ENCODE results near the gene GLB1L2.

The GLB1L2 gene

DNA sequence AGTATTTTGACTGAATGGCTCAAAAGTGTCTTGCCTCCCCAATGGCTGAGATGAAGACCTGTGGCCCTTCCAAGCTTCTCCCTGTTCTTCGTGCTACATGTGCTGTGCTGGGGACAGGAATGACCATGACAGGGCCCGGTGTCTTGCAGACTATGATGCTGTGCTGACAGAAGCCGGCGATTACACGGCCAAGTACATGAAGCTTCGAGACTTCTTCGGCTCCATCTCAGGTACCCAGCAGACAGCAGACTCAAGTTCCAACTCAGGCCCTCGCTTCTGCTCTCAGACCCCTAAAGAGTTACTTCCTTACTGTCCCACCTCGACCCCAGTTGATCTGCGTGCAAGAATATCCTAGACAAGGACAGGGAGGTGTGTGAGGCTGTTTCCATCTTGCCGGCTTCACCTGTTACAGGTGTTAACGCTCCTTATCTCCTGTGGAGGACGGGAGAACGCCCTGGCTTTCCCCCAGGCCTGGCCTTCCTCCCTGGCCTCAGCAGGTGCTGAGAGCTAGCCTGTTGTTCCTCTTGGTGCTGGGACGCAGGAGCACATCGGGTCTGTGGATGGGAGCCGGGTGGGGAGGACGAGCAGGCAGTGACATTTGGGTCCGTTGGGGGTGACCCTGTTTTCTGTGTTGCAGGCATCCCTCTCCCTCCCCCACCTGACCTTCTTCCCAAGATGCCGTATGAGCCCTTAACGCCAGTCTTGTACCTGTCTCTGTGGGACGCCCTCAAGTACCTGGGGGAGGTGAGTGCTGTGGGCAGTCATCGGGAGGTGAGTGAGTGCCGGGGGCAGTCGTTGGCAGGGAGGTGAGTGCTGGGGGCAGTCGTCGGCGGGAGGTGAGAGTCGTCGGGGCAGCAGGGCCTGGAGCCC is 38.1 kb downstream of the GLB1L2 start:
- DNase-seq, result no peak

DNA sequence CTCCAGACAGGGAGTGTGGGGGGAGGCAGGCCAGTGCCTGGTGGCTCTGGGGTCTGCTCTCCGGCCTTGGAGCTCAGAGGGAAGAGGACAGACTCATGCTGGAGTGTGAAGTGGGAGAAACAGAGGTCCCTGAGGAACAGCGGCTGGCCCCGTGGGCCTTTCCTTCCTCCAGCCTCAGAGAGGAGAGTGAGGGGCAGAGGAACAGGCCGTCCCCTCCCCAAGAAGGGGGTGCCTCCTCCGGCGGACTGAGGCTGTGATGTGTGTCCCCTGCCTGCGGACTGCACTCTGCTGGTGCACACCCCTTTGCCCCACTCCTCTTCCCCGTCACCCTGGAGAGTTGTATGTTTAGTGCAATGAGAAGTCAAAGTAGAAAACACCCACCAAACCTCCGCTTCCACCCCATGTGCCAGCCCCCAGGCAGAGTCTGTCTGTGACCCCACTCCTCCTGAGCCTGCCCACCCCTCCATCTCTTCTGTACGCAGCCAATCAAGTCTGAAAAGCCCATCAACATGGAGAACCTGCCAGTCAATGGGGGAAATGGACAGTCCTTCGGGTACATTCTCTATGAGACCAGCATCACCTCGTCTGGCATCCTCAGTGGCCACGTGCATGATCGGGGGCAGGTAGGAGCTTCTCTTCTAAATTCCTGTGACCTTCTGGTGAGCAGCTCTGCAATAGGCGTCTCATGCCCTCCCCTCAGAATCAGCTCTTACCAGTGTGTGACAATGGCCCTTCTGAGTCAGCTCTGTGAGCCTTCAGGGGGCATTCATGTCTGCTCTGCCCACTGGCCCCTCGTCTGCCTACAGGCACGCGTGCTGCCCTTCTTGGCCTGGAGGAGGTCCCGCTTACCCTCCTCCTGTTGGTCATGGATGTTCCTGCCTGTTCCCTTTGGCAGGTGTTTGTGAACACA is 39.0 kb downstream of the GLB1L2 start:
- no peak for DNase-seq

GRCh38 chr11:134371436-134372185 is 39.8 kb downstream of the GLB1L2 start:
- DNase-seq, result no peak

GRCh38 chr11:134372536-134372935 is 40.7 kb downstream of the GLB1L2 start:
- DNase-seq, result no peak

GRCh38 chr11:134372961-134373360 is 41.2 kb downstream of the GLB1L2 start:
- no peak for DNase-seq

DNA sequence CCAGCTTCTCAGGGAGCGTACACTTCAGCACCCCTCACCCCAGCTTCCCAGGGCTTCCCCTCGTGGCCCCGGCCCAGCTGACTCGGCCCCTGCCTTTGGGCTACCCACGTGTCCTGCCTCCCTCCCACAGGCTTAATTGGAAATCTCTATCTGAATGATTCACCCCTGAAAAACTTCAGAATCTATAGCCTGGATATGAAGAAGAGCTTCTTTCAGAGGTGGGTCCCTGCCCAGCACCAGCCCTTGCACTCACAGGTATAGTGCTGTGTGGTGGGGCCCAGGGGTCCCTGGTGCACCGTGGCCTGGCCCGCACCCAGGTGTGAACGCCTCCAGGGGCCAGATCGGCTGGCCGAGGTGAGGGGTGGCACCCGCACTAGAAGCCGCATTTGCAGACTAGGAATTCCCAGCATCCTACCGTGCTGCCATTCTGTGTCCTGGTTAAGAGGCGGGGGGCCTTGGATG is 41.8 kb downstream of the GLB1L2 start:
- DNase-seq, result no peak

- no peak for DNase-seq
Observed at GRCh38 chr11:134374171-134374570, 42.4 kb downstream of the GLB1L2 start.

DNA sequence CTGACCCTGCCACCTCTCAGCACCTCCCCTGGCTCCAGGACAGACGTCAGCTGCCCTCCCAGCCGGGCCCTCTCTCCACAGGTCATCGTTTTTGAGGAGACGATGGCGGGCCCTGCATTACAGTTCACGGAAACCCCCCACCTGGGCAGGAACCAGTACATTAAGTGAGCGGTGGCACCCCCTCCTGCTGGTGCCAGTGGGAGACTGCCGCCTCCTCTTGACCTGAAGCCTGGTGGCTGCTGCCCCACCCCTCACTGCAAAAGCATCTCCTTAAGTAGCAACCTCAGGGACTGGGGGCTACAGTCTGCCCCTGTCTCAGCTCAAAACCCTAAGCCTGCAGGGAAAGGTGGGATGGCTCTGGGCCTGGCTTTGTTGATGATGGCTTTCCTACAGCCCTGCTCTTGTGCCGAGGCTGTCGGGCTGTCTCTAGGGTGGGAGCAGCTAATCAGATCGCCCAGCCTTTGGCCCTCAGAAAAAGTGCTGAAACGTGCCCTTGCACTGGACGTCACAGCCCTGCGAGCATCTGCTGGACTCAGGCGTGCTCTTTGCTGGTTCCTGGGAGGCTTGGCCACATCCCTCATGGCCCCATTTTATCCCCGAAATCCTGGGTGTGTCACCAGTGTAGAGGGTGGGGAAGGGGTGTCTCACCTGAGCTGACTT is 43.2 kb downstream of the GLB1L2 start:
- DNase-seq, result no peak

- no peak for DNase-seq
Observed at GRCh38 chr11:134376150-134376921, 44.5 kb downstream of the GLB1L2 start.

GRCh38 chr11:134377876-134378275 is 46.1 kb downstream of the GLB1L2 start:
- no peak for DNase-seq

DNA sequence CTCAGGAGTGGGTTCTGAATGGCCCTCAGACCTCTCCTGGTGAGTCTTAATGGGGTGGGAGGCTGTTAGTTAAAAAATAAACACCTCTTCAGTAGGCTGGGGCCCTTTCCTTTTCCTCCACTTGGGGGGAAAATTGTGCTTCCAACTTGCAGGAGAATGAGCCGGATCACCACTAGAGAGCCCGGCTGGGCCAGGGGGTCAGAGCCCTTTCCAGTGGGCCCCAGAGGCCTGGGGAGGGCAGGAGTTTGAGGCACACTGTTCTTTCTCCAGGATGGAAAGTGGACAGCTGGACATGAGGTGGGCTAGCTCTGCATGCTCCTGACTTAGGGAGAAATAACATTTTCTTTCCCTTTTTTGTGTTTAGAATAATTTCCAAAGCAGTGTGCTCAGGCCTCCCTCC is 47.5 kb downstream of the GLB1L2 start:
- DNase-seq, result no peak

GRCh38 chr11:134380229-134380628 is 48.4 kb downstream of the GLB1L2 start:
- DNase-seq, result no peak

DNA sequence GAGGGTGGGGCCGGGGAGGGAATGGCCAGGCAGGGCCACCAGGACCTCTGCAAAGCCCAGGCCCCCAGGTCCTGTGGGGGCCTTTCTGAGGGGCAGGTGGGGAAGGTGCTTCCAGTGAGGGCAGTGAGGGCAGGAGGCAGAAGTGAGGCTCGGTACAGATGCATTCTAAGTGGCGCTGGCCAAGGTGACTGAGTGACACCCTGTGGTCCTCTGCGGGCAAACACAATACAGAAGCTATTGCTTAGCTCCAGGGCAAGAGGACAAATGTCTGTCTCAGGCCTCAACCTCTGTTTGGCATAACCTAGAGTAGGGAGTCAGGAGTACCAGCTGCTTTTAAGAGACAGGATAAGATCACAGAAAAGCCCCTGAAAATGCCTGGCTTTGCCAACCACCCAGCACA is 49.0 kb downstream of the GLB1L2 start:
- DNase-seq, result no peak

DNA sequence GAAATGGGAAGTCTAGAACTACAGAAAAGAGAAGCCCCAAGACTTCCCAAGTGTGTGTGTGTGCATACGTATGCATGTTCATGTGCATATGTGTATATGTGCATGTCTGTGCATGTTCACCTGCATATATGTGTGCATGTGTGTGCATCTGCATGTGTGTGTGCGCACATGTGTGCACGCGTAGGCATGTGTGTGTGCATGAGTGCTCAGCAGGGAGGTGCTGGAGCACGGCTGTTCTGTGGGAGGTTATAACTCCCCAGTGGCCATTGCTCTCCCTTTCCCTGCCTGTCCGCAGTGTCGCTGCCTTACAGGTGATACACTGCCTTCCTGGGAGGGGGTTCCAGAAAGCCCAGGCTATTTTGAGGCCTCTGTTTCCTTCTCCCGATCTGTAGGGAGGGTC is 50.5 kb downstream of the GLB1L2 start:
- no peak for DNase-seq

DNA sequence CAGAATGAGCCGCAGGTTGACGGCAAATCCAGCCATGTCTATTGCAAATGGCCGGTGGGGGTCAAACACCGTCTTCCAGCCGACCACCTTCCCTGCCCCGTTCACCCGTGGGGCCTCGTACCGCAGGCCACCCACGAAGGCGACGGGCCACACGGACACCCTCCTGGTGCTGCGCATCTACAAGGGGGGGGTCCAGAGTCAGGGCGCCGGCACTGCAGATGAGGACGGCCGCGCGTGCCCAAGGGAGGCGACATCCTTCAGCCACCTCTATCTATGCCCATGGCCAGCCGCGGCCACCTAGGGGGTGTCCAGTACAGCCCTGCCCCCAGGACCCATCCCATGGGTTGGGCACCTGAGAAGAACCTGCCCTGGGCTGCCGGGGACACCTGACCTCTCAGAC is 51.0 kb downstream of the GLB1L2 start:
- no peak for DNase-seq

DNA sequence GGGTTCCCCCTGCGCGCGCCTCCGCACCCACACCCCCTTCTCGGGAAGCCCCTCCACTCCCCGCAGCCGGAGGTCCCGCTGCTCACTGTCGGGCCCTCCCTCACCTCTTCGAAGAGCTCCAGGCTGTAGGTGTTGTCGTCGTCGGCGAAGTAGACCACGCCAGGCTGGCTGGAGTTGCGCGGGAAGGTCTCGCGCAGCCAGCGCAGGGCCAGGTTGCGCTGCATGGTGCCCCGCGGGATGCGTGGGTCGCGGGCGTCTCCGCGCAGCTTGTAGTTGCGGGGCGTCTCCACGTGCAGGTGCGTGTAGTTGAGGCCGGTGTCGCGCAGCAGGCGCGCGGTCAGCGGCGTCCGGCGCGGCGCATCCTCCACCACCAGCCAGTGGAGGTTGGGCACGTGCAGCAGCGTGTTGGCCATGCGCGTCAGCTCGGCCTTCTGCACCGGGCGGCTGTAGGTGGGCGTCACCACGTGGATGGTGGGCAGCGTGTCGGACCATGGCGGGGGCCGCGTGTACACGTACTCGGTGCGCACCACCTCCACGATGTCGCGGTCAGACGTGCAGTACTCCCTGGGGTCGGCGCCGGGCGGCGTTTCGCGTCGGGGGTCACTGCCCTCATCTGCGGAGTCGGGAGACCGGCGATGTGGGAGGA is 51.9 kb downstream of the GLB1L2 start:
- no peak for DNase-seq

- DNase-seq, result no peak
Observed at GRCh38 chr11:134384406-134384805, 52.6 kb downstream of the GLB1L2 start.

- DNase-seq, result no peak
Observed at GRCh38 chr11:134385171-134385570, 53.4 kb downstream of the GLB1L2 start.

DNA sequence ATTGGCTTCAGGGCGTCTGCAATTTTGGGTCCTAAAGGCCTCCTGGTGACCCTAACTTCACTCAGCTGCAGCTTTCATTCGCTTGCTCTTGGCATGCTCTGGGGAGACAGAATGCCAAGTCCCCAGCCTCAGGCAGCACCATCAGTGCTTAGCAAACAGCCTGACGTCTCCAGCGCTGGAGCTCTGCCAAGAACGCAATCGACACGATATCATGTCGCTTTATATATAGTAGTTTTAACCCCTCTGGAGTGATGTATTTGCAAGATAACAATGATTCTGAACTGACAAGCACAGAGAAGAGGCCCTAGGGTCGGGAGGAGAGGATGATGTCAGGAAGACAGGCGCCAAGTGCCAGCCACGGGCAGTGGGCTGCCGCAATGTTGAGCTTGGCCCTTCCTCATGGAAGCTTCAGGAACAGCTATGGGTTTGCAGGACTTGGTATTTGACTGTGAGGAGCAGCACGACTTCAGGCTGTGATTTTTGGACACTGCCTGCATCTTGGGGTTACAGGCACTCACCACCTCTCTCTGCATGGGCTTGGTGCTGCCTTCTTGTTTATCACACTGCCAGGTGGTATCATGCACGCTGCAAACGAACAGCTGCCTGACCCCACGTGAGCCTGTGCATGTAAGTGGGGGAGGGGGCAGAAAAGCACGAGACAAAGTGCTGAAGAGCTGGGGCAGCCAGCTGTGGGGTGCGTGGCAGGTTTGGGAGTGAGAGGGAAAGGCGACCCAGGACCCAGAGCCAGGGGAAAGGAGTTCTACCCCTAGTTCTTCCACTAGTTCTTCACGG is 54.2 kb downstream of the GLB1L2 start:
- DNase-seq, result no peak

- DNase-seq, result no peak
Observed at GRCh38 chr11:134386945-134387344, 55.2 kb downstream of the GLB1L2 start.

All from NCI-H1930 (cell line).